Peyer's patch (tissue), 4 donors: ENCODE results near the gene ABI2.

Experiments
- CTCF ChIP-seq, 6 experiments: fragments of 450-650 bp in 4 of 6; fragments of 200-600 bp in 2 of 6; sonication (generic) in 1 of 6; IDR thresholded peaks; one replicate each; pipeline ENCODE4 v1.5.1; 2017 to 2019; ENCODE audit warnings: antibody characterized with exemption in 6 of 6, mild to moderate bottlenecking in 3 of 6, moderate library complexity in 1 of 6
- POLR2A ChIP-seq, 2 donors: fragments of 450-650 bp; IDR thresholded peaks; one replicate each; pipeline ENCODE4 v1.5.1; 2017; ENCODE audit warnings: antibody characterized with exemption in 2 of 2, mild to moderate bottlenecking in 2 of 2, moderate library complexity in 2 of 2

- TF ChIP-seq CTCF (IDR thresholded peaks at IDR 0.05) (no peak), POLR2A (IDR thresholded peaks at IDR 0.05) (no peak)
Measured at GRCh38 chr2:203286532-203286931, 41.7 kb upstream of the ABI2 start.
